Nephron progenitor cell (in vitro differentiated cells): ENCODE results near the gene SYPL1.

ENCODE experiments used
- DNase-seq: peaks from one replicate; pipeline ENCODE4 v3.0.0; 2021
- H3K27ac Mint-ChIP-seq: 2 replicates; pipeline ENCODE4 v1.8.0; 2021; ENCODE audit warnings: mild to moderate bottlenecking, moderate library complexity, mixed read lengths
- H3K27me3 Mint-ChIP-seq: 2 replicates; pipeline ENCODE4 v1.8.0; 2021; ENCODE audit warnings: mild to moderate bottlenecking, low read depth, mixed read lengths; ENCODE audit not compliant: poor library complexity
- H3K36me3 Mint-ChIP-seq: 2 replicates; pipeline ENCODE4 v1.8.0; 2021; ENCODE audit warnings: low read depth, mixed read lengths
- H3K4me1 Mint-ChIP-seq: 2 replicates; pipeline ENCODE4 v1.8.0; 2021; ENCODE audit warnings: mixed read lengths
- H3K4me3 Mint-ChIP-seq: 2 replicates; pipeline ENCODE4 v1.8.0; 2021; ENCODE audit warnings: mild to moderate bottlenecking, moderate library complexity, mixed read lengths
- H3K9me3 Mint-ChIP-seq: 2 replicates; pipeline ENCODE4 v1.8.0; 2021; ENCODE audit warnings: mild to moderate bottlenecking, moderate library complexity, mixed read lengths
- CTCF ChIP-seq: fragments of 200-600 bp; sonication (generic); IDR thresholded peaks from 2 replicates; pipeline ENCODE4 v1.5.0; 2021; ENCODE audit warnings: antibody characterized with exemption

SYPL1 gene

GRCh38 chr7:106074257-106074656 is 37.9 kb downstream of the SYPL1 start:
- no peak for TF ChIP-seq CTCF
- Mint-ChIP-seq H3K27me3 (no peaks in the 10 kb centered on the region), H3K4me3 (peak overlapping the region; percentile 6), H3K36me3 (peaks cover 8% of the 10 kb centered on the region), H3K4me1 (peaks cover 88% of the 10 kb centered on the region), H3K9me3 (peaks cover 9% of the 10 kb centered on the region), H3K27ac (peak overlapping the region; percentile 21)
- DNase-seq, result no peak

GRCh38 chr7:106073701-106074100 is 38.4 kb downstream of the SYPL1 start:
- no peak for TF ChIP-seq CTCF
- Mint-ChIP-seq H3K27ac (peak overlapping the region; percentile 21), H3K4me3 (no peak overlapping the region), H3K36me3 (peaks cover 2% of the 10 kb centered on the region), H3K27me3 (no peaks in the 10 kb centered on the region), H3K4me1 (peaks cover 88% of the 10 kb centered on the region), H3K9me3 (peaks cover 3% of the 10 kb centered on the region)
- DNase-seq, result no peak

GRCh38 chr7:106072715-106073091 is 39.4 kb downstream of the SYPL1 start:
- H3K9me3 Mint-ChIP-seq, result no peaks in the 10 kb centered on the region
- TF ChIP-seq CTCF, result no peak
- H3K36me3 Mint-ChIP-seq, result no peaks in the 10 kb centered on the region
- no peaks in the 10 kb centered on the region for H3K27me3 Mint-ChIP-seq
- DNase-seq, result no peak
- no peak overlapping the region for H3K27ac Mint-ChIP-seq
- H3K4me3 Mint-ChIP-seq, result no peak overlapping the region
- H3K4me1 Mint-ChIP-seq, result peaks cover 95% of the 10 kb centered on the region

- H3K9me3 Mint-ChIP-seq, result no peaks in the 10 kb centered on the region
- no peak for TF ChIP-seq CTCF
- H3K4me1 Mint-ChIP-seq, result peaks cover 95% of the 10 kb centered on the region
- H3K36me3 Mint-ChIP-seq, result no peaks in the 10 kb centered on the region
- DNase-seq, result no peak
- H3K4me3 Mint-ChIP-seq, result peak overlapping the region; percentile 19
- peak overlapping the region; percentile 91 for H3K27ac Mint-ChIP-seq
- no peaks in the 10 kb centered on the region for H3K27me3 Mint-ChIP-seq
These were observed 40.0 kb downstream of the SYPL1 start for GRCh38 chr7:106071999-106072714.

GRCh38 chr7:106071356-106071998 is 40.6 kb downstream of the SYPL1 start:
- DNase-seq, result no peak
- H3K27me3 Mint-ChIP-seq, result no peaks in the 10 kb centered on the region
- H3K36me3 Mint-ChIP-seq, result no peaks in the 10 kb centered on the region
- H3K9me3 Mint-ChIP-seq, result no peaks in the 10 kb centered on the region
- TF ChIP-seq CTCF, result no peak
- H3K4me3 Mint-ChIP-seq, result peak overlapping the region; percentile 19
- H3K27ac Mint-ChIP-seq, result peak overlapping the region; percentile 91
- H3K4me1 Mint-ChIP-seq, result peaks cover 95% of the 10 kb centered on the region
